Fibroblast of lung (primary cell): ENCODE measurements around the gene PRSS50. TPM values are rescaled to one million over a fixed set of nuclear protein-coding genes. Genes with fewer than 3 reads are reported as not detected.
"Not testable (repeated sequence)": the region's sequence is repeated elsewhere in the genome, so short reads cannot be mapped to it uniquely, and the experiment has no call there.

Source experiments
- DNase-seq, 2 donors: peaks; one replicate each; pipeline versions ENCODE4 v3.0.0 to v3.0.0-alpha.2; 2010; ENCODE audit warnings: low read depth in 2 of 2
- H2AFZ ChIP-seq: 2 replicates; pipeline ENCODE4 v1.5.1; 2012; ENCODE audit warnings: low read length, control low read depth, inconsistent platforms
- H3K27ac ChIP-seq: 2 replicates; pipeline ENCODE4 v1.5.1; 2011; ENCODE audit warnings: low read length, control low read depth; ENCODE audit not compliant: insufficient read depth
- H3K27me3 ChIP-seq: 2 replicates; pipeline ENCODE4 v1.5.1; 2011; ENCODE audit warnings: mild to moderate bottlenecking, low read length; ENCODE audit not compliant: control insufficient read depth, insufficient read depth
- H3K36me3 ChIP-seq: 2 replicates; pipeline ENCODE4 v1.5.1; 2011; ENCODE audit warnings: low read length; ENCODE audit not compliant: control insufficient read depth, insufficient read depth
- H3K4me1 ChIP-seq: 2 replicates; pipeline ENCODE4 v1.5.1; 2011; ENCODE audit warnings: low read length; ENCODE audit not compliant: control insufficient read depth, insufficient read depth; ENCODE audit errors: extremely low read depth
- H3K4me2 ChIP-seq: 2 replicates; pipeline ENCODE4 v1.5.1; 2011; ENCODE audit warnings: low read length, control low read depth; ENCODE audit not compliant: insufficient read depth; ENCODE audit errors: extremely low read depth
- H3K4me3 ChIP-seq, 4 experiments: fragments of 200-600 bp in 1 of 4; sonication (generic) in 1 of 4; replicated peaks in 1 of 4; 2 replicates each; pipeline ENCODE4 v1.5.1; 2011 to 2016; ENCODE audit warnings: low read length in 4 of 4, low read depth in 3 of 4, mild to moderate bottlenecking in 3 of 4, control low read depth in 2 of 4, inconsistent platforms in 1 of 4, mixed read lengths in 1 of 4; ENCODE audit not compliant: insufficient read depth in 1 of 4; ENCODE audit errors: control extremely low read depth in 1 of 4
- H3K79me2 ChIP-seq: 2 replicates; pipeline ENCODE4 v1.5.1; 2012; ENCODE audit warnings: mild to moderate bottlenecking, low read length, inconsistent platforms; ENCODE audit not compliant: control insufficient read depth, insufficient read depth
- H3K9ac ChIP-seq: 2 replicates; pipeline ENCODE4 v1.5.1; 2011; ENCODE audit warnings: mild to moderate bottlenecking, low read length, control low read depth; ENCODE audit not compliant: insufficient read depth
- H3K9me3 ChIP-seq: 2 replicates; pipeline ENCODE4 v1.5.1; 2012; ENCODE audit warnings: low read depth, low read length; ENCODE audit not compliant: control insufficient read depth, insufficient read depth
- H4K20me1 ChIP-seq: 2 replicates; pipeline ENCODE4 v1.5.1; 2011; ENCODE audit warnings: low read length; ENCODE audit not compliant: control insufficient read depth, insufficient read depth; ENCODE audit errors: extremely low read depth
- CTCF ChIP-seq, 2 donors: IDR thresholded peaks in 1 of 2; conservative IDR thresholded peaks in 1 of 2; 1 replicate in 1 of 2; 2 replicates in 1 of 2; pipeline ENCODE4 v1.5.1; 2011 to 2012; ENCODE audit warnings: low read length in 2 of 2, control low read depth in 1 of 2, inconsistent platforms in 1 of 2, low read depth in 1 of 2, mild to moderate bottlenecking in 1 of 2
- EZH2 ChIP-seq: IDR thresholded peaks from 2 replicates; pipeline ENCODE4 v1.5.1; 2012; ENCODE audit warnings: low read length, control low read depth, mild to moderate bottlenecking; ENCODE audit errors: missing control alignments
- polyA plus RNA-seq, 2 donors: library from polyadenylated mRNA; depleted of rRNA in 1 of 2; stranded (reverse) in 1 of 2; unstranded in 1 of 2; fragments of >200 nt; gene quantifications; 2 replicates each; pipeline ENCODE4 v1.2.1, GENCODE V29; 2011 to 2012; ENCODE audit warnings: missing spikeins in 1 of 2
- total RNA-seq: library from RNA; depleted of rRNA; stranded (reverse); fragments of >200 nt; gene quantifications from 2 replicates; pipeline ENCODE4 v1.2.1, GENCODE V29; 2014

PRSS50 gene
- total and polyA plus RNA-seq, 2 donors (not counting 1 experiment from before 2014, with no cell fraction given): not detected

GRCh38 chr3:46706771-46707582 lies 10.7 kb downstream of the PRSS50 start:
- Histone ChIP-seq H3K9ac (no peak overlapping the region), H3K79me2 (no peaks in the 10 kb centered on the region), H4K20me1 (no peaks in the 10 kb centered on the region), H3K36me3 (no peaks in the 10 kb centered on the region), H3K27me3 (peaks cover 8% of the 10 kb centered on the region), H3K27ac (no peak overlapping the region), H3K9me3 (no peaks in the 10 kb centered on the region), H3K4me3 (no peak overlapping the region), H3K4me1 (no peaks in the 10 kb centered on the region), H3K4me2 (no peak overlapping the region), H2AFZ (no peak overlapping the region)
- no peak for DNase-seq
- TF ChIP-seq CTCF (conservative IDR thresholded peaks at IDR 0.05 in 1 of 2, IDR thresholded peaks at IDR 0.05 in 1 of 2; ENCODE audit: low read depth in 1 of 2, low read length in 2 of 2): no peak
- no peak for TF ChIP-seq EZH2

GRCh38 chr3:46705751-46706552 lies 11.7 kb downstream of the PRSS50 start:
- H3K9ac ChIP-seq: no peak overlapping the region
- H3K27me3 ChIP-seq: peaks cover 16% of the 10 kb centered on the region
- TF ChIP-seq CTCF (conservative IDR thresholded peaks at IDR 0.05 in 1 of 2, IDR thresholded peaks at IDR 0.05 in 1 of 2; ENCODE audit: low read depth in 1 of 2, low read length in 2 of 2): peak in 1 of 2 donors; percentile 5
- TF ChIP-seq EZH2: no peak
- H3K27ac ChIP-seq: no peak overlapping the region
- H3K4me3 ChIP-seq: no peak overlapping the region
- peak; percentile 57 to 58 for DNase-seq
- no peaks in the 10 kb centered on the region for H3K4me1 ChIP-seq
- no peaks in the 10 kb centered on the region for H4K20me1 ChIP-seq
- no peak overlapping the region for H3K4me2 ChIP-seq
- H3K9me3 ChIP-seq: no peaks in the 10 kb centered on the region
- H3K36me3 ChIP-seq: no peaks in the 10 kb centered on the region
- no peaks in the 10 kb centered on the region for H3K79me2 ChIP-seq
- no peak overlapping the region for H2AFZ ChIP-seq

- no peaks in the 10 kb centered on the region for H3K79me2 ChIP-seq
- H3K27me3 ChIP-seq: peaks cover 17% of the 10 kb centered on the region
- no peak overlapping the region for H3K27ac ChIP-seq
- TF ChIP-seq EZH2: no peak
- TF ChIP-seq CTCF (conservative IDR thresholded peaks at IDR 0.05 in 1 of 2, IDR thresholded peaks at IDR 0.05 in 1 of 2; ENCODE audit: low read depth in 1 of 2, low read length in 2 of 2): peak; percentile 88 to 95
- H2AFZ ChIP-seq: no peak overlapping the region
- H3K36me3 ChIP-seq: no peaks in the 10 kb centered on the region
- DNase-seq: peak; percentile 40 to 67
- no peaks in the 10 kb centered on the region for H3K4me1 ChIP-seq
- no peaks in the 10 kb centered on the region for H4K20me1 ChIP-seq
- no peak overlapping the region for H3K4me2 ChIP-seq
- no peak overlapping the region for H3K9ac ChIP-seq
- H3K9me3 ChIP-seq: no peaks in the 10 kb centered on the region
- H3K4me3 ChIP-seq: no peak overlapping the region
Measured at GRCh38 chr3:46705022-46705530, 12.6 kb downstream of the PRSS50 start.

- H3K79me2 ChIP-seq, H3K36me3 ChIP-seq, H3K4me1 ChIP-seq, H3K9ac ChIP-seq, H3K9me3 ChIP-seq, H2AFZ ChIP-seq, H4K20me1 ChIP-seq, H3K4me2 ChIP-seq, H3K4me3 ChIP-seq, DNase-seq, H3K27ac ChIP-seq: not testable (repeated sequence)
- H3K27me3 ChIP-seq: peaks cover 21% of the 10 kb centered on the region
Measured at GRCh38 chr3:46704346-46704745, 13.3 kb downstream of the PRSS50 start.
